DMS53 (cell line): ENCODE results near the gene OR2V1.
"Not testable (repeated sequence)": the region's sequence is repeated elsewhere in the genome, so short reads cannot be mapped to it uniquely, and the experiment has no call there.

ENCODE experiments used
- DNase-seq: peaks from one replicate; lab custom pipeline; 2025; lab: John Stamatoyannopoulos, UW

Gene OR2V1

GRCh38 chr5:181130832-181131496 is at the start of gene OR2V1:
Gene OR2V1 (minus strand): TSS chr5:181131169. CDS start chr5:181125304, 5,865 bp downstream.
- no peak for DNase-seq

DNA sequence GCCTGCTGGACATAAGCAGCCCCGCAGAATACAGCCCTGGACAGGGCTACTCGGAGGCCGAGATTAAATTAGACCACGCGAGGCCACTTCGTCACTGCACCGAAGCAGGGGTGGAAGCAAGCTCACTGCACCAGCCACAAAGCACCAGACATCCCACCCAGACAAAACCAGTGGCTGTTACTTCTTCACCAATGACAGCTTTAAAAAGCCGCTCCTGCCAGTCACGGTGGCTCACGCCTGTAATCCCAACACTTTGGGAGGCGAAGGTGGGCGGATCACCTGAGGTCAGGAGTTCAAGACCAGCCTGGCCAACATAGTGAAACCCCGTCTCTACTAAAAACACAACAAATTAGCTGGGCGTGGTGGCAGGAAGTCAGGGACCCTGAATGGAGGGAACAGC is 46.6 kb upstream of the OR2V1 start:
- not testable (repeated sequence) for DNase-seq

- no peak for DNase-seq
Measured at GRCh38 chr5:181176254-181176952, 45.4 kb upstream of the OR2V1 start.

- no peak for DNase-seq
Measured at GRCh38 chr5:181173420-181174342, 42.7 kb upstream of the OR2V1 start.

- DNase-seq: no peak
Measured at GRCh38 chr5:181173027-181173419, 42.1 kb upstream of the OR2V1 start.

GRCh38 chr5:181171782-181172181 is 40.8 kb upstream of the OR2V1 start:
- no peak for DNase-seq

DNA sequence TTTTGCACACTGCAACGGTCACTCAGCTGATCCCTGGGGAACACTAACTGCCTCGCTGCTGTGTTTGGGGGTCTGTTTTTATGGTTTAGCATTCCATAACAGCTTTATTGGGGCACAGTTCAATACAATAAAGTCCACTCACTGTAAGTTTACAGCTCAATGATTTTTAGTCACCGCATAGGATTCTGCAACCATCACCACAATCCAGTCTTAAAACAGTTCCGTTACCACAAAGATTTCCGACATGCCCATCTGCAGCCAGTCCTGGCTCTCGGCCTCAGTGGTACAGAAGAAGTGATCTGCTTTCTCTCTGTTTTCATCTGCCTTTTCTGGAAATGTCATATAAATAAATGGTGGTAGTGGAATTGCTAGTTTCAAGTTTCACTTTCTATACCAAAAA is 40.0 kb upstream of the OR2V1 start:
- no peak for DNase-seq

DNA sequence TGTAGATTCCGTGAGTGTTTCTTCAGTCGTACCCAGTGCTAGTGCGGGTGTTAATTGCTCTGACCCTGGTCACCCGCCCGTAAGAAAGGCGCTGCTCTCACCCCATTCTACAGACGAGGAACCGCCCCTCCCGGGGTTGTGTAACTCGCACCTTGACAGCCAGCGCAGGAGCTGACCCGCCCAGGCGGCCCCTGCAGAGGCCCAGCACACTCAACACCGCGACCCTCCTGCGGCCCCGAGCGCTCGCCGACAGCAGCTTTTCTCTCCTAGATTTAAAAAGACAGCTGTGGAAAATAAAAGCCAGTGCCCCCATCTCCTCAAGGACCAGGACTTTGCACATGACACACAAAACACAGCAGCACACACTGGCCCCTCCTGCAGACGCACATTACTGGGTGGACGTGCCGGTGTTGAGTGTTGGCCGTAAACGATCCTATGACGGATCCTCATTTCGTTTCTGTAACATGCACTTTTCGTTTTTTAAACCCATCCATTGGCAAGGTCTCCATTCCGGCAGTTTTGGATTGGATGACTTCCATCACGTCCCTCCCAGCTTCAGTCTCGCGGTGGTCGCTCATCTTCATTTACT is 39.4 kb upstream of the OR2V1 start:
- peak; percentile 48 for DNase-seq

GRCh38 chr5:181169459-181170236 is 38.7 kb upstream of the OR2V1 start:
- DNase-seq: peak; percentile 86

- DNase-seq: no peak
Measured at GRCh38 chr5:181168595-181169118, 37.7 kb upstream of the OR2V1 start.

GRCh38 chr5:181167814-181168488 is 37.0 kb upstream of the OR2V1 start:
- peak; percentile 37 for DNase-seq

DNA sequence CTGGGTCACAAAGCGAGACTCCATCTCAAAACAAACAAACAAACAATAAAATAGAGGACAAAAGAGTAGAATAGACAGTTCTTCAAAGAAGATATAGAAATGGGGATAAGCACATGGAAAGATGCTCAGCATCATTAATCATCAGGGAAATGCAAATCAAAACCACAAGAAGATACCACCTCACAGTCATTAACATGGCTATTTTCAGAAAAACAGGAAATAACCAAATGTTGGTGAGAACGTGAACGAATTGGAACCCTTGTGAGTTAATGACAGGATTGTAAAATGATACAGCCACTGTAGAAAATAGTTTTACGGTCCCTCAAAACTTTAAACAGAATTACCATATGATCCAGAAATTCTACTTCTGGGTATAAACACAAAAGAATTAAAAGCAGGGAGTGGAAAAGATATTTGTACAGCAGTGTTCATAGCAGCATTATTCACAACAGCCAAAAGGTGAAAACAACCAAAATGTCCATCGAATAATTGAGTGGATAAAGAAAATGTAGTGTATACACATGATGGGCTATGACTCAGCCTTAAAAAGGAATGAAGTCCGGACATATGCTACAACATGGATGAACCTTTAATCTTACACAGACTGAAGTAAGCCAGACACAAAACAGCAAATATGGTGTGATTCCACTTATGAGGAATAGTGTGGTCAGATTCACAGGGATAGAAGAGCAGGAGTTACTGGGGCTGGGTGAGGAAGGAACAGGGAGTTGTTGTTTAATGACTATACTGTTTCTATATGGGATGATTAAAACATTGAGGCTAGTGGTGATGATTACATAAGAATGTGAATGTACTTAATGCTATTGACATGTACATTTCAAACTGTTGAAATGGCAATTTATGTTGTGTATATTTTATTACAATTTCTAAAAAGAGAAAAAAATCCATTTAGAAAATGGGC is 36.1 kb upstream of the OR2V1 start:
- no peak for DNase-seq

- peak; percentile 7 for DNase-seq
Measured at GRCh38 chr5:181164076-181164952, 33.3 kb upstream of the OR2V1 start.

GRCh38 chr5:181163487-181164075 is 32.6 kb upstream of the OR2V1 start:
- no peak for DNase-seq

DNA sequence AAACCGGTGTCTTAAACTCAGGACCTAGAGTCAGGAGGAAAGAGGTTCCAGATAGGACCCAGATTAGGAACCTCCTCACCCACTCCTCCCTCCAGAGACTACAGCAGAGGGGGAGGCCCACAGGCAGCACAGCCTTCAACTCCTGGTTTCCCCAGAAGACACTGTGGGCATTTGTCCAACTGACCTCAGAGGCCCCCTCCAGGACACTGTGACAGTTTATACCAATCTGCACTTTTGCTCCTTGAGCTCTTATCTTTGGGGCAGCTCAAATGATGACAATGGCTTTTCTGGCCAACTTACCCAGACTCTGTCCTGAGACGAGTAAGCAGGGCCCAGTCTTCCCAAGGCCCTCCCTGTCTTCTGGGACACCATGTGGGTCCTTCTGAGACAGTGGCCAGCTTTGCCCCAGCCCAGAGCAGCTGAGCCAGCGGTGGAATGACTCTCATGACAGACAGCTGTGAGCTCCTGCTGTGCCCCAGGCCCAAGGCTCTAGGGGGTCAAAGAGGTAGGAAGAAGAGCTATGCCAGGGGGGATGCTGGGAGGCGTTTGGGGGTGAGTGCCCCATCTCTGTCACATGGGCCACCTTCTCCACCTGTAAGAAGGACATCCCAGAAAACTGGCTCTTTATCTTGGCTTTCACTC is 30.7 kb upstream of the OR2V1 start:
- no peak for DNase-seq

DNA sequence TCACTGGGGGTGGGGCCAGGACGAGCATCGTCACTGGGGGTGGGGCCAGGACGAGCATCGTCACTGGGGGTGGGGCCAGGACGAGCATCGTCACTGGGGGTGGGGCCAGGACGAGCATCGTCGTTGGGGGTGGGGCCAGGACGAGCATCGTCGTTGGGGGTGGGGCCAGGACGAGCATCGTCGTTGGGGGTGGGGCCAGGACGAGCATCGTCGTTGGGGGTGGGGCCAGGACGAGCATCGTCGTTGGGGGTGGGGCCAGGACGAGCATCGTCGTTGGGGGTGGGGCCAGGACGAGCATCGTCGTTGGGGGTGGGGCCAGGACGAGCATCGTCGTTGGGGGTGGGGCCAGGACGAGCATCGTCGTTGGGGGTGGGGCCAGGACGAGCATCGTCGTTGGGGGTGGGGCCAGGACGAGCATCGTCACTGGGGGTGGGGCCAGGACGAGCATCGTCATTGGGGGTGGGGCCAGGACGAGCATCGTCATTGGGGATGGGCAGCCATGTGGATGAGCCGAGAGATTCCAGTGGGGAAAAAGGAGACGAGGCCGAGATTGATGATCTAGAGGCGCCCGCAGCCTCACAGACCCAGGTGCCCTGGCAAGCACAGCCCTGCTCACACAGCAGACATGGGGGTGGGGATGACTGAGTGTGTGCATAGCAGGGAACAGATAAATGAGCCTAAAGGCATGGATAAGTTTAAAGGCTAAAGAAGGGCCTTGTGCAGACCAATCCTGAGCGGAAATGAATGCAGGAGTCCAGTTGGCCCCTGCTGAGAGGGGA is 30.0 kb upstream of the OR2V1 start:
- DNase-seq: peak; percentile 42
